GM12892 (cell line): ENCODE measurements around the gene RPL7A.
"Not testable (repeated sequence)": the region's sequence is repeated elsewhere in the genome, so short reads cannot be mapped to it uniquely, and the experiment has no call there.

Source experiments
- POLR2A ChIP-seq: IDR thresholded peaks from 2 replicates; pipeline ENCODE4 v1.6.1; 2011; ENCODE audit warnings: low read depth, low read length, control low read depth
- POLR2AphosphoS5 ChIP-seq: IDR thresholded peaks from 2 replicates; pipeline ENCODE4 v1.6.1; 2011; ENCODE audit warnings: low read depth, low read length, control low read depth
- TAF1 ChIP-seq: IDR thresholded peaks from 2 replicates; pipeline ENCODE4 v1.6.1; 2011; ENCODE audit warnings: low read depth, mild to moderate bottlenecking, control low read depth, low read length, borderline replicate concordance

DNA sequence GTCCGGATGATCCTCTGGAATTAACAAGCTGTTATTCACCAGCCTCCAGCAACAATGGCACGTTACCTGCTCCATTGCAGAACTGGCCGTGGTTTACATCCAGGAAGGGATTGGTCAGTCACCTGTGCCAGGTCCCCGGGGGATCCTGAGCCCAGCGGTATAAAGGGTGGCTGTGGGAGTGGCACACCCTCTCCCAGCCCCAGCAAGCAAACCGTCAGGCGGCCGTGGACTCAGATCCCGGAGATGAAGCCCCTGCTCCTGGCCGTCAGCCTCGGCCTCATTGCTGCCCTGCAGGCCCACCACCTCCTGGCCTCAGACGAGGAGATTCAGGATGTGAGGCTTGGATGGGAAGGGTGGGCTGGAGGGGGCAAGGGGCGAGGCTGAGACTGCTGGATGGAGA is 30.5 kb upstream of the RPL7A start:
- TF ChIP-seq POLR2A, POLR2AphosphoS5, TAF1: not testable (repeated sequence)
